Measurements from ENCODE around the gene C1QTNF2.
"Not testable (repeated sequence)": the region's sequence is repeated elsewhere in the genome, so short reads cannot be mapped to it uniquely, and the experiment has no call there.

GRCh38 chr5:160340513-160340912 lies 29.9 kb downstream of the C1QTNF2 start:
- not testable (repeated sequence) for TF ChIP-seq CTCF (conservative IDR thresholded peaks at IDR 0.05); ZFX (IDR thresholded peaks at IDR 0.05)

All from C4-2B (cell line).